HepG2 (cell line): ENCODE measurements around the gene KCNQ1OT1. TPM values are rescaled to one million over a fixed set of nuclear protein-coding genes. Genes with fewer than 3 reads are reported as not detected.
A peak's percentile ranks its signal among the peaks of the same experiment; 100 is the strongest.

Experiments
- ATF1 ChIP-seq: IDR thresholded peaks from 2 replicates; pipeline ENCODE4 v1.6.1; 2016; ENCODE audit warnings: mild to moderate bottlenecking, control low read depth
- FLYWCH1 ChIP-seq: sonication (generic); formaldehyde crosslinking; IDR thresholded peaks from 2 replicates; pipeline ENCODE4 v1.8.1; 2023; ENCODE audit warnings: mild to moderate bottlenecking, missing genetic modification reagents
- HHEX ChIP-seq: IDR thresholded peaks from 2 replicates; pipeline ENCODE4 v1.6.1; 2016; ENCODE audit warnings: control low read depth
- HMGXB4 ChIP-seq, 2 experiments: sonication (generic) in 1 of 2; formaldehyde crosslinking in 1 of 2; IDR thresholded peaks; 2 replicates each; pipeline versions ENCODE4 v1.4.0 to v1.6.1; 2018 to 2020; ENCODE audit warnings: missing genetic modification reagents in 2 of 2, borderline replicate concordance in 1 of 2, low read depth in 1 of 2, mild to moderate bottlenecking in 1 of 2, missing biosample characterization in 1 of 2
- MAFK ChIP-seq, 2 experiments: IDR thresholded peaks in 1 of 2; conservative IDR thresholded peaks in 1 of 2; 2 replicates each; pipeline ENCODE4 v1.6.1; 2011; ENCODE audit warnings: improper control_type of control experiment in 2 of 2, low read length in 2 of 2
- NFE2L2 ChIP-seq: fragments of 150-350 bp; IDR thresholded peaks from 2 replicates; pipeline ENCODE4 v1.6.1; 2014; ENCODE audit warnings: low read length
- PRDM4 ChIP-seq: sonication (generic); formaldehyde crosslinking; IDR thresholded peaks from 2 replicates; pipeline ENCODE4 v1.9.0; 2021; ENCODE audit warnings: missing genetic modification reagents, borderline replicate concordance
- SPEN ChIP-seq: sonication (generic); formaldehyde crosslinking; IDR thresholded peaks from 2 replicates; pipeline ENCODE4 v1.5.1; 2020; ENCODE audit warnings: low read depth, mild to moderate bottlenecking, missing genetic modification reagents
- SRY ChIP-seq: sonication (generic); formaldehyde crosslinking; IDR thresholded peaks from 2 replicates; pipeline ENCODE4 v1.8.0; 2022; ENCODE audit warnings: mild to moderate bottlenecking, missing genetic modification reagents
- TCF7L2 ChIP-seq: IDR thresholded peaks from 2 replicates; pipeline ENCODE4 v1.6.1; 2011; ENCODE audit warnings: mild to moderate bottlenecking, low read depth, low read length, moderate library complexity
- ZNF143 ChIP-seq: sonication (generic); formaldehyde crosslinking; IDR thresholded peaks from 2 replicates; pipeline ENCODE4 v1.4.0; 2020; ENCODE audit warnings: missing genetic modification reagents
- ZNF263 ChIP-seq: sonication (generic); formaldehyde crosslinking; IDR thresholded peaks from 2 replicates; pipeline ENCODE4 v1.4.0; 2020; ENCODE audit warnings: missing genetic modification reagents
- ZNF335 ChIP-seq: sonication (generic); formaldehyde crosslinking; IDR thresholded peaks from 2 replicates; pipeline ENCODE4 v1.4.0; 2020; ENCODE audit warnings: missing genetic modification reagents
- ZNF362 ChIP-seq: sonication (generic); formaldehyde crosslinking; IDR thresholded peaks from 2 replicates; pipeline ENCODE4 v1.4.0; 2020; ENCODE audit warnings: missing genetic modification reagents, mild to moderate bottlenecking, borderline replicate concordance
- ZNF382 ChIP-seq: sonication (generic); formaldehyde crosslinking; IDR thresholded peaks from 2 replicates; pipeline ENCODE4 v1.5.0; 2020; ENCODE audit warnings: missing genetic modification reagents, mild to moderate bottlenecking, borderline replicate concordance
- ZNF574 ChIP-seq: sonication (generic); formaldehyde crosslinking; IDR thresholded peaks from 2 replicates; pipeline ENCODE4 v1.4.0; 2020; ENCODE audit warnings: missing genetic modification reagents
- ZNF7 ChIP-seq: IDR thresholded peaks from 2 replicates; pipeline ENCODE4 v1.6.1; 2016; ENCODE audit warnings: missing biosample characterization, missing genetic modification reagents
- ZNF761 ChIP-seq: sonication (generic); formaldehyde crosslinking; conservative IDR thresholded peaks from 2 replicates; pipeline ENCODE4 v1.4.0; 2020; ENCODE audit warnings: mild to moderate bottlenecking, missing genetic modification reagents
- polyA plus RNA-seq, 8 experiments: library from polyadenylated mRNA; depleted of rRNA in 3 of 8; stranded (reverse) in 7 of 8; unstranded in 1 of 8; fragments of >200 nt; fragmentation: Illumina TruSeq in 4 of 8; extraction: Trizol in 4 of 8; gene quantifications; 2 replicates each; pipeline versions ENCODE4 v1.2.1 to v1.2.3, GENCODE V29; 2011 to 2016; ENCODE audit warnings: low read depth in 4 of 8, missing spikeins in 1 of 8, mixed read lengths in 1 of 8; ENCODE audit not compliant: insufficient read depth in 1 of 8
- total RNA-seq, 5 experiments: library from RNA; depleted of rRNA; stranded (reverse); fragments of >200 nt; fragmentation: Illumina TruSeq; extraction: Trizol; gene quantifications; 2 replicates each; pipeline ENCODE4 v1.2.3, GENCODE V29; 2016; ENCODE audit warnings: low read depth in 1 of 5

KCNQ1OT1 gene
- total and polyA plus RNA-seq, 2 of the 13 experiments (the other 11 are each of a cell fraction or from before 2014, with no cell fraction given), result 1.3 to 18.9 TPM

GRCh38 chr11:2732261-2732939, 32.6 kb upstream of the KCNQ1OT1 start (continued):
- TF ChIP-seq MAFK (conservative IDR thresholded peaks at IDR 0.05 in 1 of 2, IDR thresholded peaks at IDR 0.05 in 1 of 2; ENCODE audit: low read length in 2 of 2) (no peak), ZNF263 (CRISPR knock-in tag) (peak; percentile 62), HMGXB4 (CRISPR knock-in tag; IDR thresholded peaks at IDR 0.05; ENCODE audit: borderline replicate concordance in 1 of 2, low read depth in 1 of 2) (peak; percentile 49 to 60; a peak in 1 of 4 replicates), ZNF143 (no peak; the same call in 1 of the 2 replicates), ZNF335 (no peak), ZNF7 (0 out of 2 replicates have a peak, but pooled peaks have one; percentile 6), HHEX (CRISPR knock-in tag) (0 out of 2 replicates have a peak, but pooled peaks have one; percentile 39), FLYWCH1 (CRISPR knock-in tag) (no peak), SRY (CRISPR knock-in tag) (0 out of 2 replicates have a peak, but pooled peaks have one; percentile 39), ATF1 (CRISPR knock-in tag) (no peak), NFE2L2 (no peak), ZNF761 (0 out of 2 replicates have a peak, but pooled peaks have one; percentile 27), ZNF362 (CRISPR knock-in tag) (no peak), TCF7L2 (no peak), ZNF574 (CRISPR knock-in tag) (peak; percentile 88; the same call in 1 of the 2 replicates), ZNF382 (CRISPR knock-in tag) (no peak), PRDM4 (CRISPR knock-in tag) (no peak), SPEN (CRISPR knock-in tag) (peak; percentile 70)
